SKM-1 treated with dmso at 0.1 percent for 144 hours (cell line): Measurements from ENCODE around the gene SUPT4H1.
"Not testable (repeated sequence)": the region's sequence is repeated elsewhere in the genome, so short reads cannot be mapped to it uniquely, and the experiment has no call there.

ENCODE experiments used
- DNase-seq: peaks from one replicate; lab custom pipeline; 2025; ENCODE audit not compliant: unreplicated experiment; lab: John Stamatoyannopoulos, UW

Gene SUPT4H1

DNA sequence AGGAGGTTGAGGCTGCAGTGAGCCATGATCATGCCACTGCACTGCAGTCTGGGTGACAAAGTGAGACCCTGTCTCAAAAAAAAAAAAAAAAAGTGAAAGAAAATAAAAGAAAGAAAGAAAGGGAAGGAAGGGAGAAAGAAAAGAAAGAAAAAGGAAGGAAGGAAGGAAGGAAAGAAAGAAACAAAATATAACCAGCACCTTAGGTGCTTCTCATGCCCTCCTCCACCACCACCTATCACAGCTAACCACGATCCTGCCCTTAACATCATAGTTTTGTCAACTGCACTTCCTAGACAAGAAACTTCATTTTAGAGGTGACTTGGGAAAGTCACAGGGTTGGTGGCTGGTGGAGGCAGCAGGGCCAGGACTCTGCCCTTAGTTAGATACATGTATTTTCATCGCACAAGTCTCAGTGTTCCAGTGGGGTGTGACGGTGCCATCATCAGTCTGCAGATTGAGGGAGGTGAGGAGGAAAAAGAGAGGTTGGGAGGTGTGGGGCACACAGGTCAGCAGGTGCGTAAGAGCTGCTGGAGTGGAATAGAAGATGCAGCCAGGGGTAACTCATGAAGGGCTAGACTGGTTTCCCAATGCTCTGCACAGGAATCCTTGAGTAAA is 10.0 kb downstream of the SUPT4H1 start:
- no peak for DNase-seq

- DNase-seq: not testable (repeated sequence)
Measured at GRCh38 chr17:58341136-58341860, 10.7 kb downstream of the SUPT4H1 start.

DNA sequence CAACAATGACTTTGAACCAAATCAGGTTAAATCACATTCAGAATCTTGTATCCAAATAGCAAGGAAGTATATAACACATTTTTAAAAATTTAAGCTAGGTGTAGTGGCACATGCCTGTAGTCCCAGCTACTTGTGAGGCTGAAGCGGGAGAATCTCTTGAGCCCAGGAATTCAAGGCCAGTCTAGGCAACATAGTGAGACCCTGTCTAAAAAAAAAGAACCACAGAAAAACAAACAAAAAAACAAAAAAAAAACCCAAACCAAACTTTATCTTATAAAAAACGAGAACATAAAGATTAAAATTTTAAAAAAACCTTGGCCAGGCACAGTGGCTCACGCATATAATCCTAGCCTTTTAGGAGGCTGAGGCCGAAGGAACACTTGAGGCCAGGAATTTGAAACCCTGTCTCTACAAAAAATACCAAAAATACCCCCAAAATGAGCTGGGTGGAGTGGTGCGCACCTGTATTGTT is 11.6 kb downstream of the SUPT4H1 start:
- DNase-seq: no peak

DNA sequence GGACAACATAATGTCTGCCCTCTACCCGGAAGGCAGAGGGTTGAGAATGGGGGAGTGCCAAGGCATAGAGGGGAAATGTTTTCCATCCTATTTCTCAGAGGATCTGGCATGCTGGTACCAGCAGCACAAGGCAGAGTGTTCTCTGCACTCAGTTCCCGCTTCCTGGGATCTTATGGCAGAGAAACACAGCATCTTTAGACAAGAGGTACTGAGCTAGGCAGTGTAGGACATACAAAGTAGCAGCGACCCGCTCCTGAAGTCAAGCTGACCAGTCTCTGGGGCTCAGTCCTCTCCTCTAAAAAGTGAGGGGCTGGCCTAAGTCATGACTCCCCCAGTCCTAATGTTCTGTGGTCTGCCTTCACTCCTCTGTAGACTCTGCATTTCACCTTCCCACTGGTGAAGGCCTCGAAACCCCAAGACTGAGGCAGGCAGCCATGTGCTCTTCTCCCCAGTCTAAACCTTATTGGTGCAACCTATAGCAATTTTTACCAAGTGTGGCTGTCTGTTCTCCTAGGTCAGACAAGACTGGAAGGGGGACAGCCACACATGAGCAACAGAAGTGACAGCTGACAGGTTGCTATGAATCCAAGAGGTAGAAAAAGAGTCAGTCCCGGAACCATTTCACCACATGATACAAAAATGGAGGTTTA is 12.1 kb downstream of the SUPT4H1 start:
- DNase-seq: no peak

DNA sequence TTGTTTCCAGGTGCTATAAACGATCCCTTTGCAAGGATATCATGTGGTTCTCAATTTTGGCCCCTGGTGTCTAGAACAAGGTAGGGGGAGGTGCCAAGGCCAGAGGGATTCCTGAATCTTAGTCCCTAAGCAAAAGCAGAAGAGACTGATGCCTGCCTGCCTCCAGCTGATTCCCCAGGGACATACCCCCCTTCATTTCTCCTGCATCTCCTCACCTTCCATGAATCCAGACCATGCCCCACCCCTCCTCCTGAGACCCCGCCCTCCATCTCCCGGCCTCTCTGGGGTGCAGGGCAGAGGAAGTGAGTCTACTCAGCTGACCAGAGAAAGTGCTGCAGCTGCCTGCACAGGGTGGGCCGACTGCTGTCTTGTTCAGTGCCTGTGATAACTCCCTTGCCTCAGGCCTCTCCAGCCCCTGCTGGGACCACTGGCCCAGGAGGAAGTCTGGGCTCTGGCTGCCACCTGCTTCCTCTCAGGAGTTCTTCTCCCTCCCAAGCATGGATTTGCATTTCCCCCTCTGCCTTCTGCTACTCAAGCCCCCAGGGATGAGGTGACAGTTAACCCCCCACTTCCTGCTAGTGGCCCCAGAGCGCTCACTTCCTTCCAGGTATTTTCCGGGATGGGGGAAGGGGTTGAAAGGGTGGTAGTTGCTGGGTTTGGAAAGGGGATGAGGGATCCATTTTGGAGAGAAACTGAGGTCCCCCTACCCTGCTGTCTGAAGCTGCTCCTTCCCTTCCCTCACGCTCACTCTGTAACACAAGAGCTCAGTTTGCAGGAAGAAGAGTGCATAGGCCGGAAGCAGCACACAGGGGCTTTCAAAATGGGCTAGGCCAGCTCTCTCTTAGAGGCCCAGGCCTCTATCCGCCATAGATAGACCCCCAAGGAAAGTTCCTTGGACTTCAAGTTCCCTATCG is 12.9 kb downstream of the SUPT4H1 start:
- peak; percentile 82 for DNase-seq

- no peak for DNase-seq
Measured at GRCh38 chr17:58338454-58338840, 13.6 kb downstream of the SUPT4H1 start.

DNA sequence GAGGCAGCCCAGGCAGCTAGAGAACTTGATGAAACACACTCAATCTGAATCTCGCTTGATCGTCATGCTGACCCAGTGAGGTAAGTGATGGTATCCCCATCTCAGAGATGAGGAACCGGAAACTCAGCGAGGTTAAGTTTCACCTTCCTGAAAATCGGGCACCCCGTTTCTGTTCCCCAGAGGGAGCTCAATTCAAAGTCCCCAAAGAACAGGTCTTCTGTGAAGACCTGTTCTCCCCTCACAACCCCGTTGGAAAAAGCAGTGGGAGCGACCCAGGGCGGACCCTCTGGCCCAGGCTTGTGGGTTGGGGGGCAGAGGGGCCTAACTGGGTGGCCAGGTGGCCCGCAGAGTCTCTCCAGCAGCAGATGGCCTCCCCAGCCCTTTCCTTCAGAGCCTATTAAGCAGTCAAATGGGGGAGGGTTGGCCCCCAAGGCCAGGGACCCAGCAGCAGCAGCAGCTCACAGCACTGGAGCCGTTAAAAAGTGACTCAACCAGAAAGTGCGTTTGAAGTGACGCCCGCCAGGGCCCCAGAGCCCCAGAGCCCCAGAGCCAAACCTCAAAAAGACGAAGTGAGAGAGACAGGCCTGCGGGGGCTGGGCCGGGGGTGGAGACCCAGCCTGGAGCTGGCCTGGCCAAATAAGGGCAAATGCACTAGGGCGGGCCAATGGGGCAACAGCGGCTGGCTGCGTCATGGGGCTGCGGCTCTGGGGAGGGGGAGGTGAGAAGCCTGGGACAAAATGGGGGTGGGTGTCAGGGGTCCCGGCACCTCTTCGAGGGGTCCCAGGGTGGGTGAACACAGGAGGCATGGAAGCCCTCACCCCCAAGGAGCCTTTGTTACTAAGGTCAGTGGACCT is 14.2 kb downstream of the SUPT4H1 start:
- peak; percentile 94 for DNase-seq

DNA sequence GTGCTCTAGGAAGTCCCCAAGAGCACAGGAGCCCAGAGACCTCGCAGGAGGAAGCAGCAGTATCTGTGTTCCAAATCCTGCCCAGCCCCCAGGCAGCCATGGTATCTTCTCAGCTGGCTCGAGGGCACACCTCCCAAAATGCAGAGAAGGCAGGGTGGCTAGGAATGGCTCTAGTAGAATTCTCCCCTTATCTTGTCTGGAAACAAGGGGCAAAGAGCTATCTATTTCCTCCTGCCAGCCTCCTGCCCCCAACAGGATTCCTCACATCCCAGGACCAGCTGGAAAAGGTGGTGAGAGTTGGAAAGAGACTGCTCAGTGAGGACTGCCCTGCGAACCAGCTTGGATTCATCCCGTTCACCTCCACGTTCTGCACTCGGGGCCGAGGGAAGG is 14.8 kb downstream of the SUPT4H1 start:
- peak; percentile 12 for DNase-seq

DNA sequence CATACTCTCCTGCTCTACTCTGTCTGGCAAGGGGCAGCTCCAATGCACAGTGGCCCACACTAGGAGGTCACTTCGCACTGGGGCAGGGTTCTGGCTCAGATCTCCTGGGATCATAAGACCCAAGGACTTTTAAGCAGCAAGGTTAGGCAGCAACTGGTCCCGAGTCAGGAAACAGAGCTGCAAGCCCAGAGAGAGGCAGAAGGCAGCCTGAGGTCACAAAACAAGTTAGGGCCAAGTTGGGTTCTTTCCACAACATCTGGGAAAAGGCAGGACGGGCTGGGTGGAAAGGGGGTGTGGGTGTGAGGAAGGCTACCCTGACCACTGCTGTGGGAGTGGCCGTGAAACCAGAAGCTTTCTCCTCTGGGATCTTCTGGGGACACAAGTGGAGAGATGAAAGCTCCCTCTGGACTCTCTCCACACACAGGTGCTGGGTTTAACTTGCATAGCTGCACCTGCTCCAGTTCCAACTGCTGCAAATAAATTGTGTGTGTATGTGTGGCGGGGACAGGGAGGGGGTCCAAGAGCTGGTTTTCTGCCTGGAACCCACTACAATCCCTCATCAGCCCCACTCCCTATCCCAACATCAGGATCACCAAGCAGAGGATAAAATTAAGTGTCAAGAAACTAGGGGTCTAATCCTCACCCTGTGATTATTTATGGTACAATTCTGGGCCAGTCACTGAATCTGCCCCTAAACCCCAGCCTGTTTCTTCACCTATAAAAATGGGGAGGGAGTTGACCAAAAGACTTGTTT is 15.4 kb downstream of the SUPT4H1 start:
- no peak for DNase-seq

DNA sequence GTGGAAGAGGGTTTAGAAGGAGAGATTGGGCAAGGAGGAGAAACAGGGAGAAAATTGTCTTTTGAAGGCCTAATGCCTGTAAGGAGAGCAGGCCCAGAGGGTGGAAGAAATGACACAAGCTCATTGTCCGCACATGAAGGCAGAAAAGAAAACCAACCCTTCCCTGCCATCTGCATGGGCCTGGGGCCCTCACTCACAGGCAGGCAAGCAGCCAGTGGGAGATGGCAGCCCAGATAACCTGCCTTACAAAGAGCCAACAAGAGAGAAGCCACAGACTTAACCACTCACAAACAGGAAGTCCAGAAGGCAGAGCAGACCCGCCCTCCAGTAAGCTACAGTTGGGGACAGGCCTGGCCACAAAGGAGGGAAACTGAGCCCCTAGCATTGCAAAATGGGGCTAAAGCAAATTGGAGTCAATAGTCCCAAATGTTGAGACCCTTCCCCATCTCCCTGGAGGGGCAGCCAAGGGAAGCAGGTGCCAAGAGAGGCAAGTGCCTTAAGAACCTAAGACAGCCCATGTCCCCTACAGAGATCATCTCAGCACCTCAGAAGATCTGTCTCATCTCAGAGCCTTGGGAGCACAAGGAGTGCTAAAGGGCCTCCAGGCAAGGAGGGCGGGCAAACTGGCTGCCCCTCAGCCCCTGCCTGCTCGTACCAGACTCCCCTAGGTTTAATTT is 16.1 kb downstream of the SUPT4H1 start:
- peak; percentile 91 for DNase-seq

DNA sequence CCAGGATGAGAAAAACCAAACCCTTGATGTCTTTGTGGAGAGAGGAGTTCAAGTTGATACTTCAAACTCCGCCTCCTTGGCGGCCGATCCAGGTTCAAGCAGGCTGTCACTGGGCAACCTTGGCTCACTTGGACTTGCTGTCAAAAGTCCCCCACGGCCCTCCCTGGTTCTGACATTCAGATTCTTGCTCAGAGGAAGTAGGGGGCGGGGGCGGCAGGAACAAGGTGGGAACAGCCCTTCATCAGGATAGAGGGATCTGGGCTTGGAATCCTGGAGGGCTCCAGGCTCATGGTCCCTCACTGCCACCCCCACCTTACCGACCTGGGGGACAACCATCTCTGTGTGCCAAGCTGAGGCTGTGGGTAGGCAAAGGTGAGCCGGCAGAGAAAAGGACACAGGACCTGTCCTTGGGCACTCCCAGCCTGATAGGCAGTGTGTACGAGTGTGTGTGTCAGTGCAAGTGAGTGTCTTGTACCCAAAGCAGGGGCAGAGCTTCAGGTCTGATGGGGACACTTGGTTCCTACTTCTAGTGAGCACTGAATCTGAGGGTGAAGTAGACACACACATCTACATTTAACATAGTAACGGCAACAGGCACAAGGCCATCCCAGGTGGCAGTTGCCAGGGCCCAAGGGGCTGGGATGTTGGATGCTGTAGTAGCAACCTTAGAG is 16.8 kb downstream of the SUPT4H1 start:
- DNase-seq: peak; percentile 22

GRCh38 chr17:58334661-58335060 is 17.3 kb downstream of the SUPT4H1 start:
- no peak for DNase-seq

- no peak for DNase-seq
Measured at GRCh38 chr17:58334256-58334655, 17.7 kb downstream of the SUPT4H1 start.

DNA sequence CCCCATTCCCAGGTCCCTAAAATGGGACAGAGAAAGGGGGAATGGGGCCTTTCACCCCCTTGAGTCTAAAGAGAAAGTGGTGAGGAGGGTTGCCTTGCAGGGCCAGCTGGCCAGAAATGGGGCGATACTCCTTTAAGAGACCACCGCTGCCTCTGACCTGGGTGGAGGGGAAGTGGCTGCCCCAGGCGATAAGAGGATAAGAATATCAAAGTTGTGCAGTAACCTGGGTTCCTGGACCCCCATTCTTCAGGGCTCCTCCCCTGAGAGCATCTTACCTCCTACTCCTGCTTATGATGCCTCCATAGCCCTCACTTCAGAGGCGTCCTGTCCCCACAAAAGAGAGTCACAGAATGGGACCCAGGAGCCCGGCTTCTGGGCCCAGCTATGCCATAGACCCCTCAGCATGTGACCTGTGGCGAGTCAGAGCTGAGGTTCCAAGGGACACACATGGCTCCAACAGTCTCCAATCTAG is 18.2 kb downstream of the SUPT4H1 start:
- no peak for DNase-seq

- DNase-seq: peak; percentile 71
Measured at GRCh38 chr17:58332778-58333735, 18.9 kb downstream of the SUPT4H1 start.

GRCh38 chr17:58331815-58332777 is 19.9 kb downstream of the SUPT4H1 start:
- peak; percentile 81 for DNase-seq
